Keratinocyte (primary cell): Measurements from ENCODE around the gene TH. TPM values are rescaled to one million over a fixed set of nuclear protein-coding genes. Genes with fewer than 3 reads are reported as not detected.

Experiments used
- DNase-seq: peaks from one replicate; pipeline ENCODE4 v3.0.0-alpha.2; 2011; ENCODE audit warnings: low read depth, missing footprints, low spot score
- FAIRE-seq: peaks from 2 replicates; lab custom pipeline; 2011; peaks lifted over from hg19 to GRCh38; lab: Jason Lieb, UNC
- H2AFZ ChIP-seq: 2 replicates; pipeline ENCODE4 v1.6.0; 2012; ENCODE audit warnings: low read length, control low read depth, inconsistent platforms; ENCODE audit not compliant: control insufficient read depth
- H3K27ac ChIP-seq: 2 replicates; pipeline ENCODE4 v1.5.1; 2011; ENCODE audit warnings: low read length; ENCODE audit not compliant: control insufficient read depth, insufficient read depth
- H3K27me3 ChIP-seq: 3 replicates; pipeline ENCODE4 v1.6.0; 2011; ENCODE audit warnings: low read length; ENCODE audit not compliant: control insufficient read depth, insufficient read depth; ENCODE audit errors: extremely low read depth
- H3K36me3 ChIP-seq, 2 experiments: 2 replicates in 1 of 2; 3 replicates in 1 of 2; pipeline ENCODE4 v1.5.1; 2011; ENCODE audit warnings: low read length in 2 of 2, mild to moderate bottlenecking in 1 of 2; ENCODE audit not compliant: control insufficient read depth in 2 of 2, insufficient read depth in 2 of 2; ENCODE audit errors: extremely low read depth in 1 of 2
- H3K4me1 ChIP-seq: 3 replicates; pipeline ENCODE4 v1.5.1; 2011; ENCODE audit warnings: low read length; ENCODE audit not compliant: control insufficient read depth, insufficient read depth; ENCODE audit errors: extremely low read depth
- H3K4me2 ChIP-seq: 3 replicates; pipeline ENCODE4 v1.6.0; 2011; ENCODE audit warnings: low read depth, low read length; ENCODE audit not compliant: control insufficient read depth, insufficient read depth; ENCODE audit errors: extremely low read depth
- H3K4me3 ChIP-seq, 3 experiments: fragments of 200-600 bp in 1 of 3; sonication (generic) in 1 of 3; 2 replicates in 2 of 3; 3 replicates in 1 of 3; pipeline ENCODE4 v1.5.1; 2011 to 2016; ENCODE audit warnings: low read length in 3 of 3, mild to moderate bottlenecking in 3 of 3, control low read depth in 2 of 3, inconsistent platforms in 1 of 3, low read depth in 1 of 3, mixed read lengths in 1 of 3, mixed run types in 1 of 3, moderate library complexity in 1 of 3; ENCODE audit not compliant: control insufficient read depth in 2 of 3, insufficient read depth in 2 of 3; ENCODE audit errors: extremely low read depth in 1 of 3
- H3K79me2 ChIP-seq: 2 replicates; pipeline ENCODE4 v1.6.0; 2012; ENCODE audit warnings: low read length; ENCODE audit not compliant: control insufficient read depth, insufficient read depth
- H3K9ac ChIP-seq: 3 replicates; pipeline ENCODE4 v1.6.0; 2011; ENCODE audit warnings: low read length; ENCODE audit not compliant: control insufficient read depth, insufficient read depth; ENCODE audit errors: extremely low read depth
- H3K9me1 ChIP-seq: 3 replicates; pipeline ENCODE4 v1.6.0; 2011; ENCODE audit warnings: low read length; ENCODE audit not compliant: control insufficient read depth, insufficient read depth; ENCODE audit errors: extremely low read depth
- H3K9me3 ChIP-seq: 2 replicates; pipeline ENCODE4 v1.5.1; 2012; ENCODE audit warnings: low read depth, low read length; ENCODE audit not compliant: control insufficient read depth
- H4K20me1 ChIP-seq: 3 replicates; pipeline ENCODE4 v1.6.0; 2011; ENCODE audit warnings: low read length; ENCODE audit not compliant: control insufficient read depth, insufficient read depth; ENCODE audit errors: extremely low read depth
- CTCF ChIP-seq, 3 experiments: IDR thresholded peaks in 1 of 3; conservative IDR thresholded peaks in 1 of 3; optimal IDR thresholded peaks in 1 of 3; 2 replicates in 2 of 3; 3 replicates in 1 of 3; pipeline versions ENCODE3 to v1.5.1; 2011; ENCODE audit warnings: low read length in 3 of 3, mild to moderate bottlenecking in 3 of 3, moderate library complexity in 2 of 3, control low read depth in 1 of 3, inconsistent platforms in 1 of 3; ENCODE audit not compliant: insufficient read depth in 2 of 3; ENCODE audit errors: extremely low read depth in 1 of 3
- EZH2 ChIP-seq: IDR thresholded peaks from one replicate; pipeline ENCODE4 v1.6.1; 2012; ENCODE audit warnings: inconsistent platforms, mild to moderate bottlenecking, low read length, moderate library complexity
- dilution Hi-C: fragments of 300-500 bp; cut with MboI; formaldehyde crosslinking; loops from one replicate; pipeline ENCODE4 v1.7.0; 2020; ENCODE audit warnings: low sequenced_read_pairs; ENCODE audit not compliant: extremely low pct_ligation_motif_present
- polyA plus RNA-seq, 5 experiments: library from polyadenylated mRNA; depleted of rRNA in 3 of 5; stranded (reverse) in 3 of 5; stranded (forward) in 1 of 5; unstranded in 1 of 5; fragments of >200 nt; gene quantifications; 1 replicate in 1 of 5; 2 replicates in 3 of 5; 3 replicates in 1 of 5; pipeline versions ENCODE4 v1.2.1 to v1.2.3, GENCODE V29; 2011 to 2012; ENCODE audit warnings: missing spikeins in 2 of 5, low read depth in 1 of 5, low replicate concordance in 1 of 5

Gene TH
- polyA plus RNA-seq, 1 donor (not counting 4 experiments of a cell fraction or from before 2014, with no cell fraction given) = 0.50 TPM

GRCh38 chr11:2163428-2163978 lies 8.1 kb downstream of the TH start:
- Histone ChIP-seq H3K27me3 (no peaks in the 10 kb centered on the region), H3K79me2 (no peaks in the 10 kb centered on the region), H3K4me3 (no peak overlapping the region), H4K20me1 (no peaks in the 10 kb centered on the region), H3K9ac (no peak overlapping the region), H3K27ac (no peak overlapping the region), H3K4me1 (no peaks in the 10 kb centered on the region), H3K36me3 (no peaks in the 10 kb centered on the region), H3K9me1 (no peaks in the 10 kb centered on the region), H3K9me3 (no peaks in the 10 kb centered on the region), H2AFZ (no peak overlapping the region), H3K4me2 (no peak overlapping the region)
- no peak for TF ChIP-seq EZH2
- TF ChIP-seq CTCF (optimal IDR thresholded peaks at IDR 0.05 in 1 of 3, IDR thresholded peaks at IDR 0.05 in 1 of 3, conservative IDR thresholded peaks at IDR 0.05 in 1 of 3; ENCODE audit: extremely low read depth in 1 of 3, insufficient read depth in 2 of 3, low read length in 3 of 3) = no peak
- FAIRE-seq (no peak), DNase-seq (no peak)
- dilution Hi-C loops = no loop called here

DNA sequence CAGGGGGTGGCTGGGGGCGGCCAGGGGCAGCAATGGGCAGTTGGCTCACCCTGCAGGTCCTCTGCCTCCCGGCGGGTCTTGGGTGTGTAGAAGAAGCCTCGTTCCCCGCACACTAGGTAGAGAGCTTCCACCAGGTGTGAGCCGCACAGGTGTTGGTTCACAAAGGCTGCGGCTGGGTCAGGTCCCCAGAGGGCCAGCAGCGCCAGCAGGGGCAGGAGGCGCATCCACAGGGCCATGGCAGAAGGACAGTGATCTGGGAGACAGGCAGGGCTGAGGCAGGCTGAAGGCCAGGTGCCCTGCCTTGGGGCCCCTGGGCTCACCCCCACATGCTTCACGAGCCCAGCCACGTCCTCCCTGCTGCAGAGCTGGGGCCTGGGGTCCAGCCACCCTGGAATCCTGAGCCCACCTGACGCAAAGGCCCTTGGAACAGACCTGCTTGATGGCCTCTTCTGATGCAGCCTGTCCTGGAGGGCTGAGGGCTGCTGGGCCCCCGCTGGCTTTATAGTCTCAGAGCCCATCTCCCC lies 10.8 kb downstream of the TH start, which contains the start of gene INS:
TSS of gene INS (minus strand) at position 474 of the 524 bp plus-strand sequence. CDS start at position 236, 238 bp downstream.
- H3K9ac ChIP-seq = no peak within 1 kb of the TSS

More for the DNA sequence above, 10.8 kb downstream of the TH start, which contains the start of gene INS:
- Histone ChIP-seq H3K9me3 (no peaks in the 10 kb centered on the region), H2AFZ (no peak within 1 kb of the TSS), H3K79me2 (no peaks in the 10 kb centered on the region), H3K27me3 (no peaks in the 10 kb centered on the region), H3K4me3 (no peak within 1 kb of the TSS), H3K27ac (no peak within 1 kb of the TSS), H4K20me1 (no peaks in the 10 kb centered on the region), H3K4me1 (no peaks in the 10 kb centered on the region), H3K4me2 (no peak within 1 kb of the TSS), H3K9me1 (no peaks in the 10 kb centered on the region), H3K36me3 (no peaks in the 10 kb centered on the region)
- TF ChIP-seq EZH2 (no peak), CTCF (optimal IDR thresholded peaks at IDR 0.05 in 1 of 3, IDR thresholded peaks at IDR 0.05 in 1 of 3, conservative IDR thresholded peaks at IDR 0.05 in 1 of 3; ENCODE audit: extremely low read depth in 1 of 3, insufficient read depth in 2 of 3, low read length in 3 of 3) (no peak)
- no peak for DNase-seq
- dilution Hi-C loops = no loop called here
- FAIRE-seq = no peak
